G401 (cell line): ENCODE data around the gene USP47. TPM values are rescaled to one million over a fixed set of nuclear protein-coding genes. Genes with fewer than 3 reads are reported as not detected.

ENCODE experiments used
- DNase-seq: peaks from one replicate; pipeline ENCODE4 v3.0.0-alpha.2; 2015; ENCODE audit warnings: low spot score
- in situ Hi-C: cut with HindIII; loops from 2 replicates; pipeline ENCODE4 v1.10.0; 2016; ENCODE audit warnings: low sequenced_read_pairs, mixed read lengths
- total RNA-seq: library from RNA; depleted of rRNA; stranded (reverse); fragments of >200 nt; shearing (Covaris generic); gene quantifications from 2 replicates; pipeline ENCODE4 v1.2.3, GENCODE V29; 2014; rRNA removed

Gene USP47
- total RNA-seq, 1 experiment from 2014 or later: 16.4 TPM

- DNase-seq: no peak
- in situ Hi-C loops: no loop called here
These were observed 163.7 kb downstream of the USP47 start for GRCh38 chr11:12005476-12005875.

DNA sequence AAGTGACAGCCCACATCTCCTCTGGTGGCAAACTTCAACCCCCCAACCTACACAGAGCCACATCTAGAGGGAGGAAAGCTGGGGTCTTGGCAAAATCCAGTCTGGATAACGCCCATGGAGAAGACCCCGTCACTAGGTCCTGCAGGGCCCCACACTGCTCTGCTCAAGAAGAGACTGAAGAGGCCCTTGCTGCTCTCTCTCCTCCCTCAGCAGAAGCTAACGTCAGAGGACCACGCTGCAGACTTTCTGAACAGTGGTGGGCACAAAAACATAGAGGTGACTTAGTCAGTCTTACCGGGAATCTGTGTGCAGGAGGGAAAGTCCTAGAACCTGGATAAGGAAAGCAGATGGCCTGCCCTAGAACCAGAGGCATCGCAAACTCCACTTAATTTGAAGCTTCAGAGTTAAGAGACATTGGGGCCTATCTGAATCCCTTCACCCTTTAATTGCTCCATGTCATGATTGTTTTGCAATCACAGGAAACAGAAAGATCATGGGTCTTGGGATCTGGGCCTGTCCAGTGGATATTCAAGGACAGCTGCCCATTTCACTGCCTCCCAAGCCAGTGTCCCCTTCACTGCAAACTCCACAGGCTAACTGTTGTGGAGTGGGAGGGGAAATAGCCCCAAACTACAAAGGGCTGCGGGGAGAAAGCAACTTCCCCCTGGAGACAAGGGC, 164.9 kb downstream of the USP47 start:
- DNase-seq: no peak
- in situ Hi-C loops: no loop called here

GRCh38 chr11:12007230-12007593, 165.4 kb downstream of the USP47 start:
- DNase-seq: no peak
- in situ Hi-C loops: no loop called here

- in situ Hi-C loops: no loop called here
- peak; percentile 78 for DNase-seq
These were observed 166.3 kb downstream of the USP47 start, which contains the start of gene DKK3 for GRCh38 chr11:12007769-12008737. Gene DKK3 (minus strand): TSS chr11:12008626. CDS start chr11:12008582, 44 bp downstream.

Other genes starting within 250 kb of the USP47 start
- gene GALNT18, start 220.0 kb upstream of the USP47 start, total RNA-seq: 0.06 TPM in 1 of 2 replicates, not detected in the other
- gene DKK3, start 166.7 kb downstream of the USP47 start, total RNA-seq: 29.5 and 55.1 TPM in 2 replicates